Sigmoid colon (tissue), 7 donors: Measurements from ENCODE around the gene SSPN. TPM values are rescaled to one million over a fixed set of nuclear protein-coding genes. Genes with fewer than 3 reads are reported as not detected.

Experiments used
- DNase-seq: peaks from one replicate; pipeline ENCODE4 v3.0.0-alpha.2; 2019
- H3K27ac ChIP-seq, 4 donors: fragments of 200-600 bp; sonication (generic); one replicate each; pipeline ENCODE4 v1.5.1; 2016 to 2019; ENCODE audit warnings: mild to moderate bottlenecking in 1 of 4
- H3K27me3 ChIP-seq, 3 donors: fragments of 200-600 bp; sonication (generic); one replicate each; pipeline ENCODE4 v1.5.1; 2019; ENCODE audit warnings: mild to moderate bottlenecking in 1 of 3
- H3K36me3 ChIP-seq, 4 donors: fragments of 200-600 bp; sonication (generic); one replicate each; pipeline ENCODE4 v1.5.1; 2016 to 2019
- H3K4me1 ChIP-seq, 4 donors: fragments of 200-600 bp; sonication (generic); one replicate each; pipeline ENCODE4 v1.5.1; 2017 to 2019
- H3K4me3 ChIP-seq, 4 donors: fragments of 200-600 bp; sonication (generic); one replicate each; pipeline ENCODE4 v1.5.1; 2017 to 2019; ENCODE audit warnings: mild to moderate bottlenecking in 2 of 4, moderate library complexity in 1 of 4
- H3K9me3 ChIP-seq, 4 donors: fragments of 200-600 bp in 3 of 4; sonication (generic) in 3 of 4; one replicate each; pipeline versions ENCODE4 v1.5.1 to v1.6.1; 2013 to 2019
- EP300 ChIP-seq, 4 donors: sonication (generic); formaldehyde crosslinking; IDR thresholded peaks; one replicate each; pipeline ENCODE4 v1.6.1; 2017; ENCODE audit warnings: antibody characterized with exemption in 4 of 4
- POLR2A ChIP-seq, 2 donors: fragments of 450-650 bp; IDR thresholded peaks; one replicate each; pipeline ENCODE4 v1.6.1; 2016; ENCODE audit warnings: antibody characterized with exemption in 2 of 2, mild to moderate bottlenecking in 2 of 2, moderate library complexity in 2 of 2
- POLR2AphosphoS5 ChIP-seq, 4 donors: sonication (generic); formaldehyde crosslinking; IDR thresholded peaks; one replicate each; pipeline ENCODE4 v1.6.1; 2017; ENCODE audit warnings: antibody characterized with exemption in 4 of 4
- WGBS, 2 donors: extraction: QIAGEN DNeasy Blood & Tissue Kit; methylation state at CpG; one replicate each; pipeline ENCODE4 v1.1.7; 2013; 5-methylcytosine and 5-hydroxymethylcytosine counted together
- intact Hi-C: fragments of 100-400 bp; cut with DNase I; formaldehyde crosslinking; loops from one replicate; pipeline ENCODE4 v1.15.1; 2023
- polyA plus RNA-seq, 3 donors: library from polyadenylated mRNA; stranded (reverse); fragments of 200-250 nt; gene quantifications; one replicate each; pipeline ENCODE4 v1.2.3, GENCODE V29; 2013
- total RNA-seq, 4 donors: library from RNA; depleted of rRNA; stranded (reverse); fragments of >200 nt; gene quantifications; one replicate each; pipeline ENCODE4 v1.1.0, GENCODE V29; 2016
- TF ChIP-seq, protein P1 (sequence below), 4 experiments: fragments of 450-650 bp in 3 of 4; fragments of 200-600 bp in 1 of 4; IDR thresholded peaks; one replicate each; pipeline ENCODE4 v1.5.1; 2016 to 2019; ENCODE audit warnings: antibody characterized with exemption in 4 of 4, mild to moderate bottlenecking in 3 of 4, moderate library complexity in 2 of 4
- donor health status: healthy with polysubstance abuse.
- donor health status: Bipolar disorder and iron deficiency.
- donor health status: healthy.

The SSPN gene
- total and polyA plus RNA-seq, 7 donors = 3.2 to 54.0 (median 30.3) TPM

DNA sequence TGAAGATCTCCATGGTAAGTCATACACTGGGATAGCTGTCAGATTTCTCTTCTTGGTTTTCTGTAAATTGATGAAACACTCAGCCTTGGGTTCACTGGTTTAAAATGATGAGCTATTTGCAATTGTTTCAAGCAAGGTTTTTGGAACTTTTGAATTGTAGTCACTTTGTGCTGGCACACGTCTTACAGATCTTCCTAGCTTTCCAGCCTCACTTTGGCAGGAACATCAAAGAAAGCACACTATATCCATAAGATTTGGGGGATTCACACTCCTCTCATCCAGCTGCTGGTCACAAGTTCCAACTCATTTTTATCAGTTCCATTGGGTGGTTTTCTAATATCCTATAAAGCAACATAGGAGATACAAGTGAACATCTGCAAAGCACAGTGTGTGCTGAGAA lies 16.0 kb downstream of the SSPN start:
- Histone ChIP-seq H3K4me1 (no peaks in the 10 kb centered on the region), H3K36me3 (no peaks in the 10 kb centered on the region), H3K27ac (no peak overlapping the region), H3K9me3 (no peaks in the 10 kb centered on the region), H3K4me3 (no peak overlapping the region), H3K27me3 (no peaks in the 10 kb centered on the region)
- intact Hi-C loops = no loop called here
- WGBS, 2 donors = 92 to 96% methylated on average over 1 of the region's 1 CpG
- no peak for DNase-seq
- TF ChIP-seq EP300 (IDR thresholded peaks at IDR 0.05) = no peak
- TF ChIP-seq, protein P1, sequence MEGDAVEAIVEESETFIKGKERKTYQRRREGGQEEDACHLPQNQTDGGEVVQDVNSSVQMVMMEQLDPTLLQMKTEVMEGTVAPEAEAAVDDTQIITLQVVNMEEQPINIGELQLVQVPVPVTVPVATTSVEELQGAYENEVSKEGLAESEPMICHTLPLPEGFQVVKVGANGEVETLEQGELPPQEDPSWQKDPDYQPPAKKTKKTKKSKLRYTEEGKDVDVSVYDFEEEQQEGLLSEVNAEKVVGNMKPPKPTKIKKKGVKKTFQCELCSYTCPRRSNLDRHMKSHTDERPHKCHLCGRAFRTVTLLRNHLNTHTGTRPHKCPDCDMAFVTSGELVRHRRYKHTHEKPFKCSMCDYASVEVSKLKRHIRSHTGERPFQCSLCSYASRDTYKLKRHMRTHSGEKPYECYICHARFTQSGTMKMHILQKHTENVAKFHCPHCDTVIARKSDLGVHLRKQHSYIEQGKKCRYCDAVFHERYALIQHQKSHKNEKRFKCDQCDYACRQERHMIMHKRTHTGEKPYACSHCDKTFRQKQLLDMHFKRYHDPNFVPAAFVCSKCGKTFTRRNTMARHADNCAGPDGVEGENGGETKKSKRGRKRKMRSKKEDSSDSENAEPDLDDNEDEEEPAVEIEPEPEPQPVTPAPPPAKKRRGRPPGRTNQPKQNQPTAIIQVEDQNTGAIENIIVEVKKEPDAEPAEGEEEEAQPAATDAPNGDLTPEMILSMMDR (IDR thresholded peaks at IDR 0.05) = no peak
- no peak for TF ChIP-seq POLR2AphosphoS5 (IDR thresholded peaks at IDR 0.05)
- TF ChIP-seq POLR2A (IDR thresholded peaks at IDR 0.05) = no peak

DNA sequence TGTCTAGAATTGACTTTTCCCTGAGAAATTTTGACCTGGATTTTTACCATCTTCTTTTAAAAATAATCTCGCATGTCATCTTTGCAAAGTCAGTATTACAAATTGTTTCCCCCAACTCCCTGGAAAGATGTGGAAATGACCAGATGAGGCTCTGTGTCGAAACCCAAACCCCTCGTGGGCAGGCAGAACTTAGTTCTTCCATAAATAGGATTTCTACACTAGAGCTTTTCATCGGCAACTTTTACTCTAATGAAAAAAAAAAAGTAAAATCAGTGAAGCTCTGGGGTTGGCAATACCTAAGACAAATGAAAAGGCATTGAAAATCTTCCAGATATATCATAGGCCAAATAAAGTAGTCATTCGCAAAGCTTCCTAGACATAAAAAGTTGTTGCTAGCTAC lies 17.0 kb downstream of the SSPN start:
- Histone ChIP-seq H3K27me3 (no peaks in the 10 kb centered on the region), H3K36me3 (no peaks in the 10 kb centered on the region), H3K9me3 (no peaks in the 10 kb centered on the region), H3K27ac (no peak overlapping the region), H3K4me3 (no peak overlapping the region), H3K4me1 (no peaks in the 10 kb centered on the region)
- intact Hi-C loops = no loop called here
- DNase-seq = no peak
- TF ChIP-seq, protein P1 (IDR thresholded peaks at IDR 0.05) = no peak
- TF ChIP-seq EP300 (IDR thresholded peaks at IDR 0.05) (no peak), POLR2A (IDR thresholded peaks at IDR 0.05) (no peak), POLR2AphosphoS5 (IDR thresholded peaks at IDR 0.05) (no peak)
- 86 to 94% methylated on average over 5 of the region's 5 CpGs for WGBS, 2 donors

DNA sequence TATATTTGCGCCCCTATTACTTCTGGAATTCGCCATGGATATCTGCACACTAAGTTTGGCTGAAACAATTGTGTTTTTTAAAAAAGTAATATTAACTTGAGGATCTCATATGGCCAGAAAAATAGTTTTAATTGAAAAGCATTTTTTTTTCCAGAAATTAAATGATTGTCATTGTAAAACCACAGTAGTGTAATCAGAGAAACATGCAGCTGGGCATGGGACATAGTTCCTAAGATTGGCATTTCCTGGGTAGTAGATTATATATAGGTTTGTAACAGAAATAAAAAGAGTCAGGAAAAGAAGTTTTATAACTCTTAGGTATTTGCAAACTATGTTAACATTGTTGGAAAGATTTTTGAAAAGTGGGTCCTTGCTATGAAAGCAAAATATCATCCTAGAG lies 17.6 kb downstream of the SSPN start:
- Histone ChIP-seq H3K27ac (no peak overlapping the region), H3K27me3 (no peaks in the 10 kb centered on the region), H3K4me1 (no peaks in the 10 kb centered on the region), H3K9me3 (no peaks in the 10 kb centered on the region), H3K4me3 (no peak overlapping the region), H3K36me3 (no peaks in the 10 kb centered on the region)
- intact Hi-C loops = no loop called here
- no peak for TF ChIP-seq POLR2A (IDR thresholded peaks at IDR 0.05)
- TF ChIP-seq POLR2AphosphoS5 (IDR thresholded peaks at IDR 0.05) = no peak
- TF ChIP-seq, protein P1 (IDR thresholded peaks at IDR 0.05) = no peak
- TF ChIP-seq EP300 (IDR thresholded peaks at IDR 0.05) = no peak
- DNase-seq = no peak
- WGBS, 2 donors = 97% methylated on average over 2 of the region's 2 CpGs

DNA sequence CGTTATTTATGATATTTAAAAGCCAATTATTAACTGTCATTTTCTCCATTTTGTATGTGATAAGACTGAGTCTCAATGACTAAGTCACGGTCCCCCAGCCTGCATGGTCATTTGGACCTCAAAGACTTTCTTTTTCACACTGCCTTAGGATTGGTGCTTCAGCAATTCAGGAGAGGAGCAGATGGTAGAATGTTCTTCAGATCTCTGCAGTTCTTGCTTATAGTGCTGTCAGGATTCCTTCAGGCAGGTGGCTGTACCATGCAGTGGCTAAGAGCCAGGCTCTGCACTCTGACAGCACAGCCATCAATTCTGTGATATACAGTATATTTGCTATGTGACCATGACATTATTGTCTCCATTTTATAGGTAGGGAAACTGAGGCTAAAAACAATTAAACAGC lies 18.7 kb downstream of the SSPN start:
- intact Hi-C loops = no loop called here
- Histone ChIP-seq H3K27me3 (no peaks in the 10 kb centered on the region), H3K4me1 (no peaks in the 10 kb centered on the region), H3K9me3 (no peaks in the 10 kb centered on the region), H3K4me3 (no peak overlapping the region), H3K27ac (no peak overlapping the region), H3K36me3 (no peaks in the 10 kb centered on the region)
- 72 to 86% methylated on average over 2 of the region's 2 CpGs for WGBS, 2 donors
- no peak for DNase-seq
- TF ChIP-seq POLR2A (IDR thresholded peaks at IDR 0.05) (no peak), POLR2AphosphoS5 (IDR thresholded peaks at IDR 0.05) (no peak), EP300 (IDR thresholded peaks at IDR 0.05) (no peak)
- TF ChIP-seq, protein P1 (IDR thresholded peaks at IDR 0.05) = no peak

DNA sequence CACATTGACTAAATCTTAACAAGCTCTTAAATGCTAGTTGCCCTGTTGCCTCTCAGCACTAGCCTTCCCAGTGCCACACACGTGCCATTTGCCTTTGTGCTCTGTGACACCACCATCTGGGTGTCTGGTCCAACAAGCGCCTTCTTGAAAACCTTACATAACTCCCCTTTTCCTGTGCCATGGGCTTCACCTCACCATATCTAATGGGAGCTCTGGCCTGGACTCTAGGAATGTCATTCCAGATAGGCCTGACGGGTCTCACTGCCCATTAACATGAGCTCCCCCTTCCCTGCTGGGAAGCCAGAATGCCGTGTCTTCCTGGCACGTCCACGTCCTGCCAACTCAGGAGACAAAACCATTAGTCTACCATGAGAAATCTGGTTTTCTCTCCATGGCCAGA lies 24.4 kb downstream of the SSPN start:
- no peaks in the 10 kb centered on the region for H3K36me3 ChIP-seq
- WGBS, 2 donors = 95% methylated on average over 6 of the region's 6 CpGs
- H3K27me3 ChIP-seq = no peaks in the 10 kb centered on the region
- intact Hi-C loops = loop anchor here (10.0 kb wide), 1 partner anchor 95 kb away; the partner anchor contains the start of gene BHLHE41
- no peak overlapping the region for H3K4me3 ChIP-seq
- no peaks in the 10 kb centered on the region for H3K9me3 ChIP-seq
- no peaks in the 10 kb centered on the region for H3K4me1 ChIP-seq
- no peak overlapping the region for H3K27ac ChIP-seq
- DNase-seq = no peak
- TF ChIP-seq POLR2AphosphoS5 (IDR thresholded peaks at IDR 0.05) (no peak), POLR2A (IDR thresholded peaks at IDR 0.05) (no peak), EP300 (IDR thresholded peaks at IDR 0.05) (no peak)
- TF ChIP-seq, protein P1 (IDR thresholded peaks at IDR 0.05) = no peak
